ENCODE results near the gene WASF1. TPM values are rescaled to one million over a fixed set of nuclear protein-coding genes. Genes with fewer than 3 reads are reported as not detected.
A peak's percentile ranks its signal among the peaks of the same experiment; 100 is the strongest.

The WASF1 gene
- total RNA-seq, 2 donors from 2014 or later: 3.5 to 4.8 TPM

DNA sequence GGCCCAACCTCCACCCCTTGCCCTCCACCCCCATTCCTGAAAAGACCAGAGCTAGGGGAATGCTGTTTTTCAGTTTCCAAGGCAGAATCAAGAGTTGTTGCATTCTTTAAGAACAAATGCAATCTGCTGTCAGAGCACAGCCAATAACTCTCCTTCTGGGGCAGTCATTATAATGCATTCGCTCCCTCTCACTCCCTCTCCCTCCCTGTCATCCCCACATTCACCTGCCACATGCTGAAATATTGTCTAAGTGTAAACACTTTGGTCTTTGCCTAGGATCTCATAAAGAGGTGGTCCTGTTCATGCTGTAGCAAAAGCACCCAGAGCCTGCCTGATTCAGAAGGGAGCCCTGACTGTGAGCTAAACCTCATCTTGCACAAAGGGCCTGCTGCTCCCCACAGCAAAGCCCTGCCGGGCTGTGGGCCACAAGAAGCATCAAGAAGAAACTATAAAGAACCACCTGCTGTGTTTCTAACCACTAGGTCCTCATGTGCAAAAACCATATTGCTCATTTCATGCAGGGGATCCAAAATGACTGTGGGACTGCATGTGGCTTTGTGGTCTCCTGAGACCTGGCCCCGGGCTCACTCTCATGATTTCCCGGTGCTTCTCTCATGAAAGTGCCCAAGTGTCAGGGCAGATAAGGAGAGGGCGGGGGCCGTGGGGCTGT lies 115.7 kb downstream of the WASF1 start:
- H3K27ac ChIP-seq: no peak overlapping the region
- H3K27me3 ChIP-seq: no peaks in the 10 kb centered on the region
- TF ChIP-seq, protein P1, sequence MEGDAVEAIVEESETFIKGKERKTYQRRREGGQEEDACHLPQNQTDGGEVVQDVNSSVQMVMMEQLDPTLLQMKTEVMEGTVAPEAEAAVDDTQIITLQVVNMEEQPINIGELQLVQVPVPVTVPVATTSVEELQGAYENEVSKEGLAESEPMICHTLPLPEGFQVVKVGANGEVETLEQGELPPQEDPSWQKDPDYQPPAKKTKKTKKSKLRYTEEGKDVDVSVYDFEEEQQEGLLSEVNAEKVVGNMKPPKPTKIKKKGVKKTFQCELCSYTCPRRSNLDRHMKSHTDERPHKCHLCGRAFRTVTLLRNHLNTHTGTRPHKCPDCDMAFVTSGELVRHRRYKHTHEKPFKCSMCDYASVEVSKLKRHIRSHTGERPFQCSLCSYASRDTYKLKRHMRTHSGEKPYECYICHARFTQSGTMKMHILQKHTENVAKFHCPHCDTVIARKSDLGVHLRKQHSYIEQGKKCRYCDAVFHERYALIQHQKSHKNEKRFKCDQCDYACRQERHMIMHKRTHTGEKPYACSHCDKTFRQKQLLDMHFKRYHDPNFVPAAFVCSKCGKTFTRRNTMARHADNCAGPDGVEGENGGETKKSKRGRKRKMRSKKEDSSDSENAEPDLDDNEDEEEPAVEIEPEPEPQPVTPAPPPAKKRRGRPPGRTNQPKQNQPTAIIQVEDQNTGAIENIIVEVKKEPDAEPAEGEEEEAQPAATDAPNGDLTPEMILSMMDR (IDR thresholded peaks at IDR 0.05): no peak
- H3K36me3 ChIP-seq: no peaks in the 10 kb centered on the region
- no peak for DNase-seq (ENCODE audit: low spot score)
- H3K9me3 ChIP-seq: no peaks in the 10 kb centered on the region
- H3K4me1 ChIP-seq: peaks cover 0 to 12% of the 10 kb centered on the region in 2 donors
- no peak overlapping the region for H3K4me3 ChIP-seq

DNA sequence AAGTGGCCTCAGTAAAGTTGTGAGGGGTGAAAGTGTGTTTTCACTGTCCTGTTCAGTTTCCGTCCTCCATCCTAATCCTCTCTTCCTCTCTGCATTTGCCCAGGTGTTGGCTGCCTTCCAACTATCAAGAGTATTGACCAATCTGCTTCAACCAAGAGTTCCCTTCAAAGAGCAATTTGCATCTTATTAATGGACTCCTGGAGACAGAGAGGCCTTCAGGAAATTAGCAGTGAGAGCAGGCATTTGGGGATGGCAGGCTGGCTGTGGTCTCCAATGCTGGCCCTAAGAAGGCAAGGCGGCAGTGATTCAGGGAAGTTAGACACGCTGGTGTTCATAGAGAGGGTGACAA lies 124.1 kb downstream of the WASF1 start:
- no peaks in the 10 kb centered on the region for H3K36me3 ChIP-seq
- no peaks in the 10 kb centered on the region for H3K27me3 ChIP-seq
- H3K27ac ChIP-seq: no peak overlapping the region
- DNase-seq (ENCODE audit: low spot score): no peak
- H3K4me3 ChIP-seq: no peak overlapping the region
- TF ChIP-seq, protein P1 (IDR thresholded peaks at IDR 0.05): no peak
- no peaks in the 10 kb centered on the region for H3K4me1 ChIP-seq
- no peaks in the 10 kb centered on the region for H3K9me3 ChIP-seq

DNA sequence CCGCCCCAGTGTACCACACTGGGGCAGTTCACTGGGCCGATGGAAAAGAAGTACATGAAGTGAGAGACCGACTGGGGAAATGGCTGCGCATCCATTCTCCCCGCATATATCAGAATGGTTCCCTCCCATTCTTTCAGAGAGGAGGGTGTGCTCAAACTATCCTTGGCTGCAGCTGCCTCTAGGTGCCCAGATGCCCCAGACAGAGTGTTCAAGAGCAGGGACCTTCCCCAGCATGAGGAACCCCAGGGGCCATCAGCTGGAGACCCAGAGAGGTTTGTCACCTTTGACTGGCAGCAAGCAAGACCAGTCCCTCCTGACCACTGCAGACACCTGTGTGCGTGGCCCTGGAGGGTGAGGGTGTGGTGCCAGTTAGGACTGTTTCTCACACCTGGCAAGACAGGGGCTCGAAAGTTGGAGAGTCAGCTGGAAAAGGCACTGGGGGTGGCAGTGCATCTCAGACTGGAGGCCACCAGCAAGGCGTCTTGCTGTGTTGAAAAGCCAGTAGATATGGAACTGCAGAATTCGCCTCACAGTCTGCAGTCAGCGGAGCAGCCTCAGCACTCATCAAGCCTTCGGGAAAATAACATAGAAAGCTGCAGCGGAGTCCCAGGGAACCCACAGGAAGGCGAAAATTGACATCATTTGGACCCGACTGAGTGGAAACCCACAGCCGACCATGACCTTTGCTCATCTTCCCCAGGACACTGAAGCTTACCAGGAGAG lies 124.6 kb downstream of the WASF1 start:
- Histone ChIP-seq H3K36me3 (no peaks in the 10 kb centered on the region), H3K9me3 (no peaks in the 10 kb centered on the region), H3K4me3 (no peak overlapping the region), H3K4me1 (no peaks in the 10 kb centered on the region), H3K27me3 (no peaks in the 10 kb centered on the region), H3K27ac (no peak overlapping the region)
- TF ChIP-seq, protein P1 (IDR thresholded peaks at IDR 0.05): no peak
- DNase-seq (ENCODE audit: low spot score): peak; percentile 50

- no peaks in the 10 kb centered on the region for H3K9me3 ChIP-seq
- H3K27ac ChIP-seq: no peak overlapping the region
- no peaks in the 10 kb centered on the region for H3K4me1 ChIP-seq
- H3K4me3 ChIP-seq: no peak overlapping the region
- H3K27me3 ChIP-seq: no peaks in the 10 kb centered on the region
- no peak for DNase-seq (ENCODE audit: low spot score)
- TF ChIP-seq, protein P1 (IDR thresholded peaks at IDR 0.05): peak; percentile 52 to 81
- no peaks in the 10 kb centered on the region for H3K36me3 ChIP-seq
These were observed 125.9 kb downstream of the WASF1 start for GRCh38 chr6:110053395-110054240.

DNA sequence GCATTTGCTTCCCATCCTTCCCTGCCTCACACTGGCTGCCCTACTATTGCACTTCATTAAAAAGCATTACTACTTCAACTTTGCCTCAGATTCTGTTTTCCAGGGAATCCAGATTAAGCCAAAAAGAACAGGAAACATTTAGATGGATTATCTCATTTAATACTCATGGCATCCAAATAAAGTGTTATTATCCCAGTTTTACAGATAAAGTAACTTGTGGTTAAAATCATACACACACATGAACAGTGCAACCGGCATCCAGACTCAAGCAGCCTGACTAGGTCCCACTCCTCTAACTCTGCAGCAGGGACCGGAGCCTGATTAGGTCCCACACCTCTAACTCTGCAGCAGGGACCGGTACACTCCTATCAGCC lies 129.0 kb downstream of the WASF1 start:
- H3K4me3 ChIP-seq: no peak overlapping the region
- no peaks in the 10 kb centered on the region for H3K36me3 ChIP-seq
- H3K27me3 ChIP-seq: no peaks in the 10 kb centered on the region
- TF ChIP-seq, protein P1 (IDR thresholded peaks at IDR 0.05): no peak
- H3K4me1 ChIP-seq: no peaks in the 10 kb centered on the region
- DNase-seq (ENCODE audit: low spot score): no peak
- no peak overlapping the region for H3K27ac ChIP-seq
- no peaks in the 10 kb centered on the region for H3K9me3 ChIP-seq

Other genes starting within 250 kb of the WASF1 start
- not detected for gene GPR6, start 201.4 kb downstream of the WASF1 start, total RNA-seq
- gene CDC40, start 757 bp upstream of the WASF1 start, total RNA-seq: 10 to 100 TPM in 1 of 2 donors, 1 to 10 TPM in 1; 9.9 to 10.1 TPM
- 1 to 10 TPM; 1.2 to 1.5 TPM for gene METTL24, start 178.7 kb upstream of the WASF1 start, total RNA-seq
- gene DDO, start 235.9 kb upstream of the WASF1 start, total RNA-seq: 10 to 100 TPM in 1 of 2 donors, 1 to 10 TPM in 1; 4.4 to 13.7 TPM

Measured in right atrium auricular region (tissue), 2 donors.